OCI-LY7 (cell line): ENCODE data around the gene CMTM4.

ENCODE experiments used
- CTCF ChIP-seq: fragments of 200-600 bp; sonication (generic); conservative IDR thresholded peaks from 2 replicates; pipeline ENCODE4 v1.5.1; 2014; ENCODE audit warnings: mild to moderate bottlenecking, antibody characterized with exemption, low read length, moderate library complexity, mixed read lengths
- EZH2phosphoT487 ChIP-seq: fragments of 200-600 bp; sonication (generic); IDR thresholded peaks from 2 replicates; pipeline ENCODE4 v1.6.1; 2018; ENCODE audit warnings: low read depth, borderline replicate concordance, mild to moderate bottlenecking, mixed run types, antibody characterized with exemption, low read length, moderate library complexity, mixed read lengths

GRCh38 chr16:66596986-66597848 lies 99.3 kb downstream of the CMTM4 start:
- no peak for TF ChIP-seq CTCF
- TF ChIP-seq EZH2phosphoT487, result no peak
